ENCODE results near the gene CNTNAP2.

Gene CNTNAP2

GRCh38 chr7:148180075-148180474 lies 2063.5 kb downstream of the CNTNAP2 start:
- no peak for DNase-seq

GRCh38 chr7:148182264-148182663 lies 2065.7 kb downstream of the CNTNAP2 start:
- peak; percentile 12 for DNase-seq

- DNase-seq: peak; percentile 36
Observed at GRCh38 chr7:148185041-148185440, 2068.4 kb downstream of the CNTNAP2 start.

- no peak for DNase-seq
Observed at GRCh38 chr7:148187471-148187870, 2070.9 kb downstream of the CNTNAP2 start.

- DNase-seq: no peak
Observed at GRCh38 chr7:148191391-148192065, 2074.9 kb downstream of the CNTNAP2 start.

- DNase-seq: no peak
Observed at GRCh38 chr7:148192491-148192890, 2075.9 kb downstream of the CNTNAP2 start.

GRCh38 chr7:148201992-148202391 lies 2085.4 kb downstream of the CNTNAP2 start:
- DNase-seq: no peak

GRCh38 chr7:148204639-148205304 lies 2088.2 kb downstream of the CNTNAP2 start:
- DNase-seq: no peak

- DNase-seq: no peak
Observed at GRCh38 chr7:148209643-148210190, 2093.1 kb downstream of the CNTNAP2 start.

GRCh38 chr7:148210804-148211325 lies 2094.3 kb downstream of the CNTNAP2 start:
- DNase-seq: no peak

- DNase-seq: no peak
Observed at GRCh38 chr7:148211740-148212151, 2095.1 kb downstream of the CNTNAP2 start.

- DNase-seq: no peak
Observed at GRCh38 chr7:148212731-148213130, 2096.1 kb downstream of the CNTNAP2 start.

- no peak for DNase-seq
Observed at GRCh38 chr7:148214101-148214500, 2097.5 kb downstream of the CNTNAP2 start.

GRCh38 chr7:148218603-148219002 lies 2102.0 kb downstream of the CNTNAP2 start:
- DNase-seq: no peak

GRCh38 chr7:148222721-148223120 lies 2106.1 kb downstream of the CNTNAP2 start:
- no peak for DNase-seq

- DNase-seq: no peak
Observed at GRCh38 chr7:148223160-148223559, 2106.6 kb downstream of the CNTNAP2 start.

GRCh38 chr7:148223738-148224137 lies 2107.1 kb downstream of the CNTNAP2 start:
- no peak for DNase-seq

- DNase-seq: no peak
Observed at GRCh38 chr7:148230296-148230695, 2113.7 kb downstream of the CNTNAP2 start.

GRCh38 chr7:148230883-148231282 lies 2114.3 kb downstream of the CNTNAP2 start:
- no peak for DNase-seq

- DNase-seq: no peak
Observed at GRCh38 chr7:148232784-148233183, 2116.2 kb downstream of the CNTNAP2 start.

GRCh38 chr7:148234715-148235114 lies 2118.1 kb downstream of the CNTNAP2 start:
- no peak for DNase-seq

GRCh38 chr7:148238761-148239325 lies 2122.2 kb downstream of the CNTNAP2 start:
- no peak for DNase-seq

- DNase-seq: no peak
Observed at GRCh38 chr7:148241700-148242293, 2125.2 kb downstream of the CNTNAP2 start.

Data from fibroblast of skin of scalp (primary cell).